DMS53 (cell line): ENCODE results near the gene RUFY3.
A peak's percentile ranks its signal among the peaks of the same experiment; 100 is the strongest.

ENCODE experiments used
- DNase-seq: peaks from one replicate; lab custom pipeline; 2025; lab: John Stamatoyannopoulos, UW

RUFY3 gene

GRCh38 chr4:70778888-70779422 is 57.2 kb downstream of the RUFY3 start:
- DNase-seq: peak; percentile 75

- no peak for DNase-seq
Measured at GRCh38 chr4:70783096-70783495, 61.3 kb downstream of the RUFY3 start.

- no peak for DNase-seq
Measured at GRCh38 chr4:70787496-70787895, 65.7 kb downstream of the RUFY3 start.

GRCh38 chr4:70788733-70789132 is 67.0 kb downstream of the RUFY3 start:
- no peak for DNase-seq

- DNase-seq: no peak
Measured at GRCh38 chr4:70793626-70794025, 71.9 kb downstream of the RUFY3 start.

- DNase-seq: no peak
Measured at GRCh38 chr4:70801265-70801809, 79.6 kb downstream of the RUFY3 start.

GRCh38 chr4:70802928-70803580 is 81.3 kb downstream of the RUFY3 start:
- DNase-seq: peak; percentile 77

GRCh38 chr4:70808151-70808550 is 86.4 kb downstream of the RUFY3 start:
- DNase-seq: no peak

- no peak for DNase-seq
Measured at GRCh38 chr4:70815370-70815769, 93.6 kb downstream of the RUFY3 start.

GRCh38 chr4:70816894-70817293 is 95.1 kb downstream of the RUFY3 start:
- no peak for DNase-seq

- no peak for DNase-seq
Measured at GRCh38 chr4:70818173-70818855, 96.5 kb downstream of the RUFY3 start.

GRCh38 chr4:70818921-70819320 is 97.2 kb downstream of the RUFY3 start:
- DNase-seq: no peak

- DNase-seq: no peak
Measured at GRCh38 chr4:70829015-70829414, 107.3 kb downstream of the RUFY3 start.

GRCh38 chr4:70829492-70829891 is 107.7 kb downstream of the RUFY3 start:
- DNase-seq: no peak

GRCh38 chr4:70830054-70830453 is 108.3 kb downstream of the RUFY3 start:
- DNase-seq: no peak

- no peak for DNase-seq
Measured at GRCh38 chr4:70831293-70831692, 109.5 kb downstream of the RUFY3 start.

- DNase-seq: no peak
Measured at GRCh38 chr4:70833675-70834074, 111.9 kb downstream of the RUFY3 start.

GRCh38 chr4:70836081-70836480 is 114.3 kb downstream of the RUFY3 start:
- DNase-seq: no peak

- no peak for DNase-seq
Measured at GRCh38 chr4:70838204-70838603, 116.4 kb downstream of the RUFY3 start.

- DNase-seq: peak; percentile 79
Measured at GRCh38 chr4:70838666-70839588, 117.2 kb downstream of the RUFY3 start.

GRCh38 chr4:70839589-70840093 is 117.9 kb downstream of the RUFY3 start, which contains the start of gene GRSF1:
TSS of gene GRSF1 (minus strand) at chr4:70839890. CDS start at chr4:70839827, 63 bp downstream.
- DNase-seq: peak; percentile 93

GRCh38 chr4:70840137-70840536 is 118.4 kb downstream of the RUFY3 start:
- peak; percentile 57 for DNase-seq
